Stimulated activated CD8-positive, alpha-beta memory T cell treated with anti-CD3 and anti-CD28 coated beads, Interleukin-2, amount 100 ng/mL, for 1 hour (primary cell): ENCODE measurements around the gene TGFB1I1.

Experiments
- DNase-seq, 2 donors: peaks; one replicate each; pipeline ENCODE4 v3.0.0-alpha.2; 2020; ENCODE audit warnings: low read depth in 2 of 2

TGFB1I1 gene

DNA sequence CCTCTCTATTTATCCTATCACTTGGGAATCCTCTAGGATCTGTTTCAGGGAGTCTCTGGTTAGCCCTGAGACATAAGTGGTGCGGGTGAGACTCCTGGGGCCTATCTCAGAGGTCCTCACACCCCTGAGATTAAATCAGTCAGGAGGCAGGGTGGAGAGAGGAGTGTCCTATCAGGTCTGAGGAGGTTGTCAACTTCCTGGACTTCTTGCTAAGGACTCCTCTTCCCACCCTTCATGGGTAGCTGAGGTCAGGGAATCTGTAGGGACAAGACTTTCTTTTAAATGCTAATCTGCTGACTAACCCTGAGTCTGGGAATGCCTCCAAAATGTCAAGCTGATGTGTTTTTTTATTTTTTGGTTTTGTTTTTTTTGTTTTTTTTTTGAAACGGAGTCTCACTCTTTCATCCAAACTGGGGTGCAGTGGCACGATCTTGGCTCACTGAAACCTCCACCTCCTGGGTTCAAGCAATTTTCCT, 19.3 kb upstream of the TGFB1I1 start:
- no peak for DNase-seq

GRCh38 chr16:31453255-31454204, 18.4 kb upstream of the TGFB1I1 start:
- DNase-seq = no peak

DNA sequence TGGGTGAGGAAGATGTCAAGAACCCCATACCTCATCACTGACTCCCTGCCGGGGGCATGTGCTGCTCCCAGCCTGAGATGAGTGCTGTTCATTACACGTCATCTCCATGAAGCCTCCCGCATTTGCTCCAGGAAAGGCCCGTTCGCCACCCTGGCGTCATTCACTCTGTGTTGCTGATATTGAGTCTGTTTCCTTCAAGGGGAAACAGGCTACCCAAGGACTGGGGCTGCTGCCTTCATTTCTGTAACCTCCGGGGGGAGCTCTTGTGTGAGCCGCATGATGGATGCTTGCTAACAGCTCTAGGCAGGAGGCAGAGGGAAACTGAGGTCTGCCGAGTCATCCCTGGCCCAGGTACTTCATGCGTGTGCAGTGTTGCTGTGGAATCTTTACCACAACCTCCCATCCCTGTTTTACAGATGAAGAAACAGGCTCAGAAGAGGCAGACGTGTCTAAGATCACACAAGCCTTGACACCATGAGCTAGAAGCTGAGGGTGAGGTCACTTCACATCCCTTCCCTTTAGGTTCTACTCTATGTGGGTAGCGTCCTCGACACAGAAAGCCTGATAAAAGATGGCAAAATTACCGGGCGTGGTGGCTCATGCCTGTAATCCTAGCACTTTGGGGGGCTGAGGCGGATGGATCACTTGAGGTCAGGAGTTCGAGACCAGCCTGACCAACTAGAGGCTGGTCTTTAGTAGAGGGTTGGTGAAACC, 16.2 kb upstream of the TGFB1I1 start:
- no peak for DNase-seq

- no peak for DNase-seq
These were observed 15.0 kb upstream of the TGFB1I1 start for GRCh38 chr16:31456988-31457360.

DNA sequence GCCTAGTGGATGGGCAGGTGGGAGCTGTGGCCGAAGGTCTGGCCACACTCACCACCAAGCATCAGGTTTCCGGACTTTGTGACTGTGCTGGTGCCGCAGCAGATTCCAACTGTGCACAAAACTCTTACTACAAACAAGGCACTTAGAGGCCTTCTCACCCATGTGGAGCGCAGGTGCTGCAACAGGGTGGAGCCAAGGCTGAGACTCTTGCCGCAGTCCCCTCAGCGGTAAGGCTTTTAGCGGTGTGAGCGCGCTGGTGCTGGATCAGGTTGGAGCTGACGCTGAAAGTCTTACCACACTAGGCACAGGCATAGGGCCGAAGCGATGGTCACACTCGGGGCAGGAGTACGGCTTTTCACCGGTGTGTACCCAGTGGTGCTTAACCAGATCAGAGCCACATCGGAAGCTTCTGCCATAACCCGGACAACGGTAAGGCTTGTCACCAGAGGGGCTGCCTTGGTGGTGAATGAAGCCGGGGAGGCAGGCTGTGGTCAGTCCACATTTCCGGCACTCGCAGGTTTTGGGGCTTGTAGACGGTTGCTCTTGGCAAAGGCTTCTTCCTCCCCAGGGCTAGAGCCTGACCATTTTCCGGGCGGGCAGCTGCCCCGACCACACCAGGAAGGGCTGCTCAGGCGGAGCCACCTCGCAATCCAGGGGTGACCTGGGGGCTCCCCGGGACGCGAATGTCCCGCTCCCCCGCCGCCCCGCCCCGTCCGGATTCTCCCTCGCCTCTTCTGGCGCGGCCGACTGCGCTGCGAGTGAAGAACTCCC, 13.7 kb upstream of the TGFB1I1 start:
- peak in 1 of 2 donors; percentile 28 for DNase-seq

DNA sequence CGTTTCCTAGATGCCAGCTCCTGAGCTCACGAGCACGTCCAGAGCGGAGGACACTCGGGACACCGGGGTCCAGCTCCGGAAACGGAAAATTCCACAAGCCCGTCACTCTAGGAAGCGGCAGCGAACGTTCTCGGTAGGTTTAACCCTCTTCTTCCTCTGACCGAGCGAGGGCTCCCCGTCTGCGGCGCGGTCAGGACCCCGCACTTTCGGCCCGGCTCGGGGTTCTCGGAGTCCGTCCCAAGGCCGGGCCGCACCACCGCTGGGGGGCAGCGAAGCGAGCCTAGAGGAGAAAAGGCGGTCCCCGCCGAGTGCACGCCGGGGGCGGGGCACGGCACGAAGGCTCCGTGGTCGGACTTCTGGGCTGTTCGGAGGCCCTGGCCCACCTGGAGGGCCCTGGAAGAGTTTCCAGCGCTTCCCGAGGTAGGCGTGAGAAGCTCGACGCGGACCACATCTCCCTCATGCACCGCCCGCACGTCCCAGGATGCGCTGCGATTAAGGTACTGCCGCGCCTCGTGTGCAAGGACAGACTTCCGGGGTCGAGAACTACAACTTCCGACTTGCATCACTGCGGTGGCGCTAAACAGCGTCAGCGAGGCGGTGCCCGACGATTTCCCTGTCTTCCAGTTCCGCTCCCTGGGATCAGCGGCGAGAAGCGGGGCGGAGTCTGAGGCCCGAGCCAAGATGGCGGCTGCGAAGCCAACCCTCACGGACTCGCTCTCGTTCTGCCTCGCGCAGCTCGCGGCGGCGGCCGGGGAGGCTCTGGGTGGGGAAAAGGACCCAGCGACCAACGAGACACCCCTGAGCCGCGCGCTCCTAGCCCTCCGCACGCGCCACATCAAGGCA, 12.9 kb upstream of the TGFB1I1 start, which contains the start of gene ARMC5:
TSS of gene ARMC5 (plus strand) at position 658 of the 843 bp plus-strand sequence. CDS start at position 682, 24 bp downstream.
- peak; percentile 91 to 95 for DNase-seq

DNA sequence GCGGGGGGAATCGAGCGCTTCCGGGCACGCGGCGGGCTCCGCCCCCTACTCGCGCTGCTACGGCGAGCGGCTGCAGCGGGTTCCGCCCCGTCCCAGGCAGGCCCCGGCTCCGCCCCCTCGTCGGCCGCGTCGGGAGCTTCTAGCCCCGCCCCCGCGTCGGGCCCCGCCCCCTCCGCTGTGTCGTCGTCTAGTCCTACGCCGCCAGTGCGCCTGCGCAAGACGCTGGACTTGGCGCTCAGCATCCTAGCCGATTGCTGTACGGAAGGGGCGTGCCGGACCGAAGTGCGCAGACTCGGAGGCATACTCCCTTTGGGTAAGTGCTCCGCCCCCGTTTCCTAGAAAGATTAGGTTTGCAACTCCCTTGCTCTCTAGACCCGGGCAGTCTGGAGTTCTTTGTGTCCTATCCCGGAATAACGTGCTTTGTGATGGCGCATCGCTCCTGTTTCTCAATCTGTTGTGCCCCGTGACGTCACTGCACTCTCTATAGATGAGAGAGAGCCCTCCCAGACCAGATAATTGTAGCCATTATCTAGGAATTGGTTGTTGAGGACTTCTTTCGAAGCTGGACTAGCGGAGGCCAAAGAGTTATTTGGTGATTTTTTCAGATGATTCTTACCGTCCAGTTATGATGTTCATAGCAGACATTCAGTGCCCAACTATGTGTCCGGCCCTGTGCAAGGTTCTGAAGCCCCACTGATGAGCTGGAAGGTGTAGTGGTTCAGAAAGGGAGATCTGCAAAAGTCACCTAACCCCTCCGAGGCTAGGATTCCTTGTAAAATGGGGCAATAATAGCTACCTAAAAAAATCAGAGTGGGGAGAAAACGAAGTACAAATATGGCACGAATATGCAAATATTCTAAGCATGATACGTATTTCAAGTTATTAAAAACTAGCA, 12.0 kb upstream of the TGFB1I1 start:
- DNase-seq = peak; percentile 100

DNA sequence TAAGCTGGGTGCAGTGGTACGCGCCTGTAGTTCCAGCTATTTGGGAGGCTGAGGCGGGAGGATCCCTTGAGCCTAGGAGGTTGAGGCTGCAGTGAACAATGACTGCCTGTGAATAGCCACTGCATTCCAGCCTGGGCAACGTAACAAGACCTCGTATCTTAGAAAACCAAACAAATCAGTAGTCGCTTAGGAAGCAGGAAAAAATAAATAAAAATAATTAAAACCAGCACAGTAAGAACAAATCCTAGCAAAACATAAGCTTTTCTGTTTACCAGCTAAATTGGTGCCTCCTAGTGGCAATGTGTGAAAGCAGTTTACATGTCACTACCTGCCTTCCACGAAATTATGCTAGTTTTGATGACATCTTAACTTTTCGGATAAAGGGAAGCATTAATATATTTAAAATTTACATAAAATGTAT, 11.4 kb upstream of the TGFB1I1 start:
- no peak for DNase-seq

GRCh38 chr16:31461201-31461920, 10.6 kb upstream of the TGFB1I1 start:
- no peak for DNase-seq

DNA sequence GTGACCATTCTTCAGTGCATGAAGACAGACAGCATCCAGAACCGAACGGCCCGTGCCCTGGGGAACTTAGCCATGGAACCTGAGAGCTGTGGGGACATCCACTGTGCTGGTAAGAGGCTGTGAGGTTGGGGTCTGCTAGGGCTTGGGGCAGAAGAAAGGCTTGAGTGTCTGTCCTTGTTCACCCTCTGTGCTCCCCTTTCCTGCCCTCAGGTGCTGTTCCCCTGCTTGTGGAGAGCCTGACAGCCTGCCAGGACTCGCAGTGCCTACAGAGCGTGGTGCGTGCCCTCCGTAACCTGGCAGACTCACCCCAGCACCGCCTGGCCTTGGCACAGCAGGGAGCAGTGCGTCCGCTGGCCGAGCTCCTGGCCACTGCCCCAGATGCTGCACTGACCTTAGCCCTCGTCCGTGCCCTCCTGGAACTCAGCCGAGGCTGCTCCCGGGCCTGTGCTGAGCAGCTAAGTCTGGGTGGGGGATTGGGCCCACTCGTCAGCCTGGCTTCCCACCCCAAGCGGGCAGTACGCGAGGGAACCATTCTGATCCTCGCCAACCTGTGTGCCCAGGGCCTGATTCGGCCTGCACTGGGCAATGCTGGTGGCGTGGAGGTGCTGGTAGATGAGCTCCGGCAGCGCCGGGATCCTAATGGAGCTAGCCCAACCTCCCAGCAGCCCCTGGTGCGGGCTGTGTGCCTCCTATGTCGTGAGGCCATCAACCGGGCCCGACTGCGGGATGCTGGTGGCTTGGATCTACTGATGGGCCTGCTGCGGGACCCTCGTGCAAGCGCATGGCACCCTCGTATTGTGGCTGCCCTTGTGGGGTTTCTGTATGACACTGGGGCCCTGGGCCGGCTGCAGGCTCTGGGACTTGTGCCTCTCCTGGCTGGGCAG, 9.8 kb upstream of the TGFB1I1 start:
- no peak for DNase-seq

DNA sequence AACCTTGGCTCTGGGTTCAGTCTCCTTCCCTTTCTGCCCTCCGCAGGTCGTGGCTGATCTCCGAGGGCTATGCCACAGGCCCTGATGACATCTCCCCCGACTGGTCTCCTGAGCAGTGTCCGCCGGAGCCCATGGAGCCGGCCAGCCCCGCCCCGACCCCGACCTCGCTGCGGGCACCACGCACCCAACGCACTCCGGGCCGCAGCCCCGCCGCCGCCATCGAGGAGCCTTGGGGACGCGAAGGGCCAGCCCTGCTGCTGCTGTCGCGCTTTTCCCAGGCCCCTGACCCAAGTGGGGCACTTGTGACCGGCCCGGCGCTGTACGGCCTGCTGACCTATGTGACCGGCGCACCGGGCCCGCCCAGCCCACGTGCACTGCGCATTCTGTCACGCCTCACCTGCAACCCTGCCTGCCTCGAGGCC, 7.6 kb upstream of the TGFB1I1 start:
- no peak for DNase-seq

GRCh38 chr16:31464781-31465260, 7.1 kb upstream of the TGFB1I1 start:
- DNase-seq = no peak

DNA sequence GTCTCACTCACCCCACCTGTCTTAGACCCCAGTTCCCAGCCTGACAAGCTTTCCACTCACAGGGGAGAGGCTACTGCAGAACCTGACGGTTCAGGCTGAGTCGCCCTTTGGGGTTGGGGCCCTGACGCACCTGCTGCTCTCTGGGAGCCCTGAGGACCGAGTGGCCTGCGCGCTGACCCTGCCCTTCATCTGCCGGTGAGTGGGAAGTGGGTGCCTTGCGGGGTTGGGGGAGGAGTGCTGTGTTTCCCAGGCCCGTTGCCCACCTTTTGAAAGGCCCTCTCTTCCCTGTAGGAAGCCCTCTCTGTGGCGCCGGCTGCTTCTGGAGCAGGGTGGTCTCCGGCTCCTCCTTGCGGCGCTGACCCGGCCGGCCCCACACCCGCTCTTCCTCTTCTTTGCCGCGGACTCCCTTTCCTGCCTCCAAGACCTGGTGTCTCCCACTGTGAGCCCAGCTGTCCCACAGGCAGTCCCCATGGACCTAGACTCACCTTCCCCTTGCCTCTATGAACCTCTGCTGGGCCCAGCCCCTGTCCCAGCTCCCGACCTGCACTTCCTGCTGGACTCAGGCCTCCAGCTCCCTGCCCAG, 6.1 kb upstream of the TGFB1I1 start:
- no peak for DNase-seq

DNA sequence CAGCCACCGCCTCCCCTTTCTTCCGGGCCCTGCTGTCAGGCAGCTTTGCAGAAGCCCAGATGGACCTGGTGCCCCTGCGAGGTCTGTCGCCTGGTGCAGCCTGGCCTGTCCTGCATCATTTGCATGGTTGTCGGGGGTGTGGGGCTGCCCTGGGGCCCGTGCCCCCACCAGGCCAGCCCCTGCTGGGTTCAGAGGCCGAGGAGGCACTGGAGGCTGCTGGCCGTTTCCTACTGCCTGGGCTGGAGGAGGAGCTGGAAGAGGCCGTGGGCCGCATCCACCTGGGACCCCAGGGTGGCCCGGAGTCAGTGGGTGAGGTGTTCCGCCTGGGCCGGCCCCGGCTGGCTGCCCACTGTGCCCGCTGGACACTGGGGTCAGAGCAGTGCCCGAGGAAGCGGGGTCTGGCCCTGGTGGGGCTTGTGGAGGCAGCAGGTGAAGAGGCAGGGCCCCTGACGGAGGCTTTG, 5.5 kb upstream of the TGFB1I1 start:
- no peak for DNase-seq

GRCh38 chr16:31467151-31467773, 4.7 kb upstream of the TGFB1I1 start:
- DNase-seq = no peak

- DNase-seq = no peak
These were observed 4.1 kb upstream of the TGFB1I1 start for GRCh38 chr16:31467858-31468257.

- DNase-seq = no peak
These were observed 1.3 kb upstream of the TGFB1I1 start for GRCh38 chr16:31470615-31471014.
